ENCODE measurements around the gene ZFPM1.

GRCh38 chr16:88535857-88536222 is 82.8 kb downstream of the ZFPM1 start:
- TF ChIP-seq CTCF (IDR thresholded peaks at IDR 0.05) (no peak), POLR2A (IDR thresholded peaks at IDR 0.05) (no peak)
